OCI-M2 (cell line): Measurements from ENCODE around the gene OR10Z1.

Source experiments
- DNase-seq: peaks from one replicate; lab custom pipeline; 2025; ENCODE audit not compliant: unreplicated experiment; lab: John Stamatoyannopoulos, UW

Gene OR10Z1

GRCh38 chr1:158604968-158605367 lies at the start of gene OR10Z1:
OR10Z1 (plus strand) TSS chr1:158605268; CDS start chr1:158606439, 1,171 bp downstream.
- DNase-seq: no peak

GRCh38 chr1:158559696-158560095 lies 45.4 kb upstream of the OR10Z1 start:
- no peak for DNase-seq

- DNase-seq: no peak
Measured at GRCh38 chr1:158563853-158564252, 41.2 kb upstream of the OR10Z1 start.

GRCh38 chr1:158564608-158565007 lies 40.5 kb upstream of the OR10Z1 start:
- no peak for DNase-seq

- no peak for DNase-seq
Measured at GRCh38 chr1:158570480-158570879, 34.6 kb upstream of the OR10Z1 start, which contains the start of gene OR6P1. OR6P1 (minus strand) TSS chr1:158570580; CDS start chr1:158563604, 6,976 bp downstream.

GRCh38 chr1:158572226-158572625 lies 32.8 kb upstream of the OR10Z1 start:
- no peak for DNase-seq

GRCh38 chr1:158577561-158577960 lies 27.5 kb upstream of the OR10Z1 start:
- no peak for DNase-seq

- no peak for DNase-seq
Measured at GRCh38 chr1:158579733-158580132, 25.3 kb upstream of the OR10Z1 start, which contains the start of gene OR10X1. OR10X1 (minus strand) TSS chr1:158579899; CDS start chr1:158579899, 0 bp downstream.

- DNase-seq: no peak
Measured at GRCh38 chr1:158583962-158584361, 21.1 kb upstream of the OR10Z1 start.

- no peak for DNase-seq
Measured at GRCh38 chr1:158586942-158587341, 18.1 kb upstream of the OR10Z1 start.

- no peak for DNase-seq
Measured at GRCh38 chr1:158600735-158601134, 4.3 kb upstream of the OR10Z1 start.

GRCh38 chr1:158607296-158607695 lies 2.2 kb downstream of the OR10Z1 start:
- DNase-seq: no peak

- no peak for DNase-seq
Measured at GRCh38 chr1:158611916-158612315, 6.8 kb downstream of the OR10Z1 start.

GRCh38 chr1:158613764-158614163 lies 8.7 kb downstream of the OR10Z1 start:
- no peak for DNase-seq

GRCh38 chr1:158638146-158638545 lies 33.1 kb downstream of the OR10Z1 start:
- no peak for DNase-seq

GRCh38 chr1:158638904-158639303 lies 33.8 kb downstream of the OR10Z1 start:
- DNase-seq: no peak

GRCh38 chr1:158644449-158644848 lies 39.4 kb downstream of the OR10Z1 start:
- no peak for DNase-seq

- DNase-seq: no peak
Measured at GRCh38 chr1:158646465-158646864, 41.4 kb downstream of the OR10Z1 start.

- DNase-seq: no peak
Measured at GRCh38 chr1:158649052-158649451, 44.0 kb downstream of the OR10Z1 start.

- no peak for DNase-seq
Measured at GRCh38 chr1:158652721-158653334, 47.8 kb downstream of the OR10Z1 start.

GRCh38 chr1:158654086-158654485 lies 49.0 kb downstream of the OR10Z1 start:
- no peak for DNase-seq

- DNase-seq: peak; percentile 49
Measured at GRCh38 chr1:158654571-158654970, 49.5 kb downstream of the OR10Z1 start.
